Measurements from ENCODE around the gene MAGEA3. TPM values are rescaled to one million over a fixed set of nuclear protein-coding genes. Genes with fewer than 3 reads are reported as not detected.

MAGEA3 gene
- total and polyA plus RNA-seq, 2 donors (not counting 3 experiments of a cell fraction or from before 2014, with no cell fraction given), result not detected

- FAIRE-seq, result no peak
- TF ChIP-seq POLR2AphosphoS5 (IDR thresholded peaks at IDR 0.05; ENCODE audit: insufficient read depth, low read depth, low read length) (no peak), MYC (IDR thresholded peaks at IDR 0.05; ENCODE audit: low read depth, low read length) (no peak), EZH2 (IDR thresholded peaks at IDR 0.05; ENCODE audit: borderline replicate concordance, low read depth, low read length, severe bottlenecking) (no peak)
- H3K27me3 ChIP-seq (ENCODE audit: control insufficient read depth in 2 of 2, insufficient read depth in 2 of 2, low read length in 2 of 2), result no peaks in the 10 kb centered on the region
- no peak for DNase-seq (ENCODE audit: low read depth, low spot score)
- no peak overlapping the region for H3K4me3 ChIP-seq (replicated peaks in 1 of 3; ENCODE audit: insufficient read depth in 1 of 3, low read depth in 1 of 3, low read length in 3 of 3)
- dilution Hi-C loops (cut with MboI; ENCODE audit: extremely low pct_ligation_motif_present, low sequenced_read_pairs), result no loop called here
- ChIA-PET POLR2A (no interaction called here), CTCF (no interaction called here)
- intact Hi-C loops (cut with micrococcal nuclease), result no loop called here
- H3K27ac ChIP-seq (ENCODE audit: insufficient read depth, low read depth, low read length), result no peak overlapping the region
- no peaks in the 10 kb centered on the region for H3K79me2 ChIP-seq (ENCODE audit: control insufficient read depth, insufficient read depth, low read length)
- H3K9me1 ChIP-seq (replicated peaks; ENCODE audit: control insufficient read depth, extremely low read depth, insufficient read depth, low read length), result no peaks in the 10 kb centered on the region
- no peaks in the 10 kb centered on the region for H4K20me1 ChIP-seq (replicated peaks; ENCODE audit: control insufficient read depth, extremely low read depth, insufficient read depth, low read length)
- no peak overlapping the region for H3K4me2 ChIP-seq (ENCODE audit: insufficient read depth, low read length)
- no peaks in the 10 kb centered on the region for H3K36me3 ChIP-seq (ENCODE audit: control insufficient read depth in 2 of 2, extremely low read depth in 1 of 2, insufficient read depth in 2 of 2, low read length in 2 of 2)
- no peaks in the 10 kb centered on the region for H3K4me1 ChIP-seq (ENCODE audit: control insufficient read depth, extremely low read depth, insufficient read depth, low read length)
- BruUV-seq (replicated peaks), result no TSS peak
- H2AFZ ChIP-seq (ENCODE audit: low read depth, low read length), result no peak overlapping the region
- H3K9ac ChIP-seq (replicated peaks; ENCODE audit: extremely low read depth, insufficient read depth, low read length), result no peak overlapping the region
- H3K9me3 ChIP-seq (replicated peaks; ENCODE audit: control insufficient read depth, insufficient read depth, low read length), result no peaks in the 10 kb centered on the region
These were observed 40.3 kb upstream of the MAGEA3 start for GRCh38 chrX:152658302-152658701.

- no peak overlapping the region for H3K4me2 ChIP-seq (ENCODE audit: insufficient read depth, low read length)
- intact Hi-C loops (cut with micrococcal nuclease) (no loop called here), dilution Hi-C loops (cut with MboI; ENCODE audit: extremely low pct_ligation_motif_present, low sequenced_read_pairs) (no loop called here)
- H3K4me1 ChIP-seq (ENCODE audit: control insufficient read depth, extremely low read depth, insufficient read depth, low read length), result no peaks in the 10 kb centered on the region
- no peak overlapping the region for H3K27ac ChIP-seq (ENCODE audit: insufficient read depth, low read depth, low read length)
- CTCF ChIA-PET, result no interaction called here
- H3K79me2 ChIP-seq (ENCODE audit: control insufficient read depth, insufficient read depth, low read length), result no peaks in the 10 kb centered on the region
- BruUV-seq (replicated peaks), result no TSS peak
- POLR2A ChIA-PET, result no interaction called here
- TF ChIP-seq MAX (IDR thresholded peaks at IDR 0.05; ENCODE audit: insufficient read depth, insufficient read length) (no peak), CTCF (IDR thresholded peaks at IDR 0.05; ENCODE audit: extremely low read depth in 1 of 2, insufficient read depth in 1 of 2, low read depth in 1 of 2, low read length in 2 of 2) (no peak), MYC (IDR thresholded peaks at IDR 0.05; ENCODE audit: low read depth, low read length) (no peak), GATA2 (IDR thresholded peaks at IDR 0.05; ENCODE audit: insufficient read depth, insufficient read length, low read depth, low read length) (no peak), EZH2 (IDR thresholded peaks at IDR 0.05; ENCODE audit: borderline replicate concordance, low read depth, low read length, severe bottlenecking) (no peak), JUN (IDR thresholded peaks at IDR 0.05; ENCODE audit: borderline replicate concordance, insufficient read depth, insufficient read length, low read depth) (no peak), FOS (IDR thresholded peaks at IDR 0.05; ENCODE audit: borderline replicate concordance, insufficient read depth, low read length) (no peak), POLR2AphosphoS5 (IDR thresholded peaks at IDR 0.05; ENCODE audit: insufficient read depth, low read depth, low read length) (no peak), POLR2A (IDR thresholded peaks at IDR 0.05; ENCODE audit: low read depth, low read length) (no peak)
- no peak overlapping the region for H2AFZ ChIP-seq (ENCODE audit: low read depth, low read length)
- H3K9me1 ChIP-seq (replicated peaks; ENCODE audit: control insufficient read depth, extremely low read depth, insufficient read depth, low read length), result no peaks in the 10 kb centered on the region
- H4K20me1 ChIP-seq (replicated peaks; ENCODE audit: control insufficient read depth, extremely low read depth, insufficient read depth, low read length), result no peaks in the 10 kb centered on the region
- DNase-seq (ENCODE audit: low read depth, low spot score) (no peak), FAIRE-seq (no peak)
- no peak overlapping the region for H3K4me3 ChIP-seq (replicated peaks in 1 of 3; ENCODE audit: insufficient read depth in 1 of 3, low read depth in 1 of 3, low read length in 3 of 3)
- no peaks in the 10 kb centered on the region for H3K36me3 ChIP-seq (ENCODE audit: control insufficient read depth in 2 of 2, extremely low read depth in 1 of 2, insufficient read depth in 2 of 2, low read length in 2 of 2)
- H3K9me3 ChIP-seq (replicated peaks; ENCODE audit: control insufficient read depth, insufficient read depth, low read length), result no peaks in the 10 kb centered on the region
- no peaks in the 10 kb centered on the region for H3K27me3 ChIP-seq (ENCODE audit: control insufficient read depth in 2 of 2, insufficient read depth in 2 of 2, low read length in 2 of 2)
- H3K9ac ChIP-seq (replicated peaks; ENCODE audit: extremely low read depth, insufficient read depth, low read length), result no peak overlapping the region
These were observed 35.5 kb upstream of the MAGEA3 start for GRCh38 chrX:152663086-152663485.
